PFSK-1 (cell line): ENCODE data around the gene SERINC5.

Source experiments
- POLR2AphosphoS5 ChIP-seq: IDR thresholded peaks from 2 replicates; pipeline ENCODE4 v1.6.1; 2012; ENCODE audit warnings: low read depth, mild to moderate bottlenecking, control low read depth, low read length, moderate library complexity
- SIN3A ChIP-seq: IDR thresholded peaks from 2 replicates; pipeline ENCODE4 v1.6.1; 2012; ENCODE audit warnings: mild to moderate bottlenecking, low read length, moderate library complexity, borderline replicate concordance; ENCODE audit not compliant: insufficient read depth
- TF ChIP-seq, protein P1 (sequence below), 2 experiments: IDR thresholded peaks; 2 replicates each; pipeline versions ENCODE4 v1.6.1 to v1.8.0; 2011 to 2012; ENCODE audit warnings: low read depth in 2 of 2, low read length in 2 of 2, control low read depth in 1 of 2, inconsistent platforms in 1 of 2, mild to moderate bottlenecking in 1 of 2, moderate library complexity in 1 of 2; ENCODE audit not compliant: insufficient read depth in 1 of 2

- no peak for TF ChIP-seq POLR2AphosphoS5
- no peak for TF ChIP-seq SIN3A
- TF ChIP-seq, protein P1, sequence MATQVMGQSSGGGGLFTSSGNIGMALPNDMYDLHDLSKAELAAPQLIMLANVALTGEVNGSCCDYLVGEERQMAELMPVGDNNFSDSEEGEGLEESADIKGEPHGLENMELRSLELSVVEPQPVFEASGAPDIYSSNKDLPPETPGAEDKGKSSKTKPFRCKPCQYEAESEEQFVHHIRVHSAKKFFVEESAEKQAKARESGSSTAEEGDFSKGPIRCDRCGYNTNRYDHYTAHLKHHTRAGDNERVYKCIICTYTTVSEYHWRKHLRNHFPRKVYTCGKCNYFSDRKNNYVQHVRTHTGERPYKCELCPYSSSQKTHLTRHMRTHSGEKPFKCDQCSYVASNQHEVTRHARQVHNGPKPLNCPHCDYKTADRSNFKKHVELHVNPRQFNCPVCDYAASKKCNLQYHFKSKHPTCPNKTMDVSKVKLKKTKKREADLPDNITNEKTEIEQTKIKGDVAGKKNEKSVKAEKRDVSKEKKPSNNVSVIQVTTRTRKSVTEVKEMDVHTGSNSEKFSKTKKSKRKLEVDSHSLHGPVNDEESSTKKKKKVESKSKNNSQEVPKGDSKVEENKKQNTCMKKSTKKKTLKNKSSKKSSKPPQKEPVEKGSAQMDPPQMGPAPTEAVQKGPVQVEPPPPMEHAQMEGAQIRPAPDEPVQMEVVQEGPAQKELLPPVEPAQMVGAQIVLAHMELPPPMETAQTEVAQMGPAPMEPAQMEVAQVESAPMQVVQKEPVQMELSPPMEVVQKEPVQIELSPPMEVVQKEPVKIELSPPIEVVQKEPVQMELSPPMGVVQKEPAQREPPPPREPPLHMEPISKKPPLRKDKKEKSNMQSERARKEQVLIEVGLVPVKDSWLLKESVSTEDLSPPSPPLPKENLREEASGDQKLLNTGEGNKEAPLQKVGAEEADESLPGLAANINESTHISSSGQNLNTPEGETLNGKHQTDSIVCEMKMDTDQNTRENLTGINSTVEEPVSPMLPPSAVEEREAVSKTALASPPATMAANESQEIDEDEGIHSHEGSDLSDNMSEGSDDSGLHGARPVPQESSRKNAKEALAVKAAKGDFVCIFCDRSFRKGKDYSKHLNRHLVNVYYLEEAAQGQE (IDR thresholded peaks at IDR 0.05; ENCODE audit: insufficient read depth in 1 of 2, low read depth in 2 of 2, low read length in 2 of 2): no peak
Observed at GRCh38 chr5:80206282-80206681, 49.6 kb downstream of the SERINC5 start.
